IMR-90 (cell line): ENCODE measurements around the gene NHSL2. TPM values are rescaled to one million over a fixed set of nuclear protein-coding genes. Genes with fewer than 3 reads are reported as not detected.

Experiments
- ATAC-seq: fragments of 200-7000 bp; cut with Tn5 transposase; 2 replicates; pipeline ENCODE4 v1.9.1; 2020; ENCODE audit warnings: low read depth, mild to moderate bottlenecking, moderate library complexity
- BruUV-seq: library from RNA; stranded (reverse); fragments of 400-500 nt; replicated peaks from 2 replicates; lab custom pipeline; 2021; lab: Mats Ljungman, UMichigan
- CTCF ChIA-PET: fragments of 300-600 bp; formaldehyde crosslinking; extraction: SDS; loops from one replicate; lab custom pipeline; 2021; ENCODE audit warnings: antibody characterized with exemption; lab: Yijun Ruan, JAX
- POLR2A ChIA-PET: fragments of 300-600 bp; sonication (Branson Sonifier 250); formaldehyde crosslinking; loops from one replicate; lab custom pipeline; 2022; ENCODE audit warnings: antibody characterized with exemption; ENCODE audit not compliant: unreplicated experiment; lab: Charles Lee
- DNase-seq: peaks from one replicate; pipeline ENCODE4 v3.0.0; 2013
- H2AFZ ChIP-seq: replicated peaks from 2 replicates; pipeline ENCODE3; 2013; ENCODE audit warnings: low read length, mild to moderate bottlenecking; ENCODE audit not compliant: poor library complexity
- H2AK5ac ChIP-seq: 2 replicates; pipeline ENCODE4 v1.6.1; 2013; ENCODE audit warnings: low read depth, low read length, inconsistent platforms
- H2AK9ac ChIP-seq: replicated peaks from 2 replicates; pipeline ENCODE3; 2013; ENCODE audit warnings: mild to moderate bottlenecking, low read depth, low read length, moderate library complexity; ENCODE audit not compliant: poor library complexity
- H2BK120ac ChIP-seq: 2 replicates; pipeline ENCODE4 v1.6.1; 2013; ENCODE audit warnings: low read depth, low read length, inconsistent platforms
- H2BK15ac ChIP-seq: 3 replicates; pipeline ENCODE4 v1.6.1; 2013; ENCODE audit warnings: low read depth, low read length, inconsistent platforms
- H2BK20ac ChIP-seq: 2 replicates; pipeline ENCODE4 v1.6.1; 2013; ENCODE audit warnings: low read depth, mild to moderate bottlenecking, inconsistent platforms, low read length, moderate library complexity
- H2BK5ac ChIP-seq: 2 replicates; pipeline ENCODE4 v1.6.1; 2013; ENCODE audit warnings: mild to moderate bottlenecking, low read depth, low read length, inconsistent platforms; ENCODE audit not compliant: poor library complexity, severe bottlenecking
- H3K14ac ChIP-seq: replicated peaks from 2 replicates; pipeline ENCODE4 v1.6.1; 2013; ENCODE audit warnings: low read depth, low read length, inconsistent platforms
- H3K18ac ChIP-seq: 2 replicates; pipeline ENCODE4 v1.6.1; 2013; ENCODE audit warnings: low read depth, low read length, control low read depth
- H3K23ac ChIP-seq: 2 replicates; pipeline ENCODE4 v1.6.1; 2013; ENCODE audit warnings: low read depth, low read length, inconsistent platforms
- H3K27ac ChIP-seq: 2 replicates; pipeline ENCODE4 v1.5.1; 2013; ENCODE audit warnings: mild to moderate bottlenecking, control low read depth, low read length; ENCODE audit not compliant: insufficient read depth
- H3K27me3 ChIP-seq: 2 replicates; pipeline ENCODE4 v1.6.1; 2013; ENCODE audit warnings: low read length; ENCODE audit not compliant: control insufficient read depth, insufficient read depth
- H3K36me3 ChIP-seq: 2 replicates; pipeline ENCODE4 v1.6.1; 2013; ENCODE audit warnings: low read length, mixed read lengths; ENCODE audit not compliant: control insufficient read depth, insufficient read depth
- H3K4ac ChIP-seq: 2 replicates; pipeline ENCODE4 v1.6.1; 2013; ENCODE audit warnings: low read depth, low read length, inconsistent platforms
- H3K4me1 ChIP-seq: 2 replicates; pipeline ENCODE4 v1.6.1; 2013; ENCODE audit warnings: low read length, mixed read lengths; ENCODE audit not compliant: control insufficient read depth, insufficient read depth
- H3K4me2 ChIP-seq: 2 replicates; pipeline ENCODE4 v1.6.1; 2013; ENCODE audit warnings: low read depth, mild to moderate bottlenecking, control low read depth, low read length, moderate library complexity
- H3K4me3 ChIP-seq: 2 replicates; pipeline ENCODE4 v1.5.1; 2013; ENCODE audit warnings: low read depth, mild to moderate bottlenecking, control low read depth, low read length, moderate library complexity; ENCODE audit not compliant: insufficient read depth
- H3K56ac ChIP-seq: 2 replicates; pipeline ENCODE4 v1.6.1; 2013; ENCODE audit warnings: low read length, inconsistent platforms; ENCODE audit not compliant: insufficient read depth; ENCODE audit errors: extremely low read depth
- H3K79me1 ChIP-seq, 2 experiments: 2 replicates each; pipeline ENCODE4 v1.6.1; 2013; ENCODE audit warnings: low read length in 2 of 2, inconsistent platforms in 1 of 2, low read depth in 1 of 2
- H3K9ac ChIP-seq: 2 replicates; pipeline ENCODE4 v1.6.1; 2013; ENCODE audit warnings: low read depth, low read length, control low read depth
- H3K9me1 ChIP-seq: 2 replicates; pipeline ENCODE4 v1.6.1; 2013; ENCODE audit warnings: low read length, inconsistent platforms; ENCODE audit not compliant: insufficient read depth
- H3K9me3 ChIP-seq: 2 replicates; pipeline ENCODE4 v1.6.1; 2013; ENCODE audit warnings: low read length; ENCODE audit not compliant: control insufficient read depth, insufficient read depth
- H4K20me1 ChIP-seq: 2 replicates; pipeline ENCODE4 v1.6.1; 2013; ENCODE audit warnings: low read length, inconsistent platforms; ENCODE audit not compliant: insufficient read depth
- H4K5ac ChIP-seq: 2 replicates; pipeline ENCODE4 v1.6.1; 2013; ENCODE audit warnings: mild to moderate bottlenecking, low read depth, low read length, control low read depth
- H4K8ac ChIP-seq, 2 experiments: 2 replicates each; pipeline ENCODE4 v1.6.1; 2013; ENCODE audit warnings: low read depth in 2 of 2, low read length in 2 of 2, control low read depth in 1 of 2, inconsistent platforms in 1 of 2
- H4K91ac ChIP-seq: 2 replicates; pipeline ENCODE4 v1.6.1; 2013; ENCODE audit warnings: low read depth, low read length, inconsistent platforms; ENCODE audit not compliant: insufficient read depth
- CEBPB ChIP-seq: IDR thresholded peaks from 2 replicates; pipeline ENCODE4 v1.6.1; 2012; ENCODE audit warnings: low read depth, low read length, improper control_type of control experiment
- ELK1 ChIP-seq: fragments of 150-350 bp; IDR thresholded peaks from 2 replicates; pipeline ENCODE4 v1.6.1; 2016; ENCODE audit warnings: low read depth, mild to moderate bottlenecking, low read length, moderate library complexity, borderline replicate concordance
- MAFK ChIP-seq: IDR thresholded peaks from 2 replicates; pipeline ENCODE4 v1.6.1; 2012; ENCODE audit warnings: low read depth, low read length, improper control_type of control experiment
- NFE2L2 ChIP-seq: fragments of 150-350 bp; IDR thresholded peaks from 2 replicates; pipeline ENCODE4 v1.6.1; 2016; ENCODE audit warnings: low read depth, mild to moderate bottlenecking, low read length
- POLR2A ChIP-seq: IDR thresholded peaks from 2 replicates; pipeline ENCODE4 v1.6.1; 2012; ENCODE audit warnings: mild to moderate bottlenecking, low read depth, low read length
- RAD21 ChIP-seq: IDR thresholded peaks from 2 replicates; pipeline ENCODE4 v1.6.1; 2012; ENCODE audit warnings: low read length, improper control_type of control experiment
- RCOR1 ChIP-seq: IDR thresholded peaks from 2 replicates; pipeline ENCODE4 v1.6.1; 2012; ENCODE audit warnings: mild to moderate bottlenecking, low read length, improper control_type of control experiment; ENCODE audit not compliant: insufficient replicate concordance
- RFX5 ChIP-seq: IDR thresholded peaks from 2 replicates; pipeline ENCODE4 v1.8.0; 2012; ENCODE audit warnings: low read depth, mild to moderate bottlenecking, low read length, moderate library complexity
- SMC3 ChIP-seq: fragments of 150-350 bp; IDR thresholded peaks from 2 replicates; pipeline ENCODE4 v1.6.1; 2016; ENCODE audit warnings: low read depth, mild to moderate bottlenecking, antibody characterized with exemption, low read length, moderate library complexity
- USF2 ChIP-seq: fragments of 150-350 bp; IDR thresholded peaks from 2 replicates; pipeline ENCODE4 v1.6.1; 2017; ENCODE audit warnings: mild to moderate bottlenecking, antibody characterized with exemption, low read length, low read depth
- WGBS, 2 experiments: methylation state at CpG; one replicate each; pipeline versions ENCODE4 v1.1.5 to v1.1.7; 2013; ENCODE audit warnings: missing lambda C conversion rate in 2 of 2; ENCODE audit not compliant: insufficient read length in 1 of 2; ENCODE audit errors: extremely low coverage in 2 of 2; 5-methylcytosine and 5-hydroxymethylcytosine counted together
- dilution Hi-C: fragments of 300-500 bp; cut with HindIII; formaldehyde crosslinking; loops from one replicate; pipeline ENCODE4 v1.14.3; 2018; ENCODE audit warnings: low sequenced_read_pairs; ENCODE audit not compliant: unreplicated experiment
- in situ Hi-C: fragments of 300-500 bp; cut with MboI; formaldehyde crosslinking; loops from 3 replicates; pipeline ENCODE4 v1.14.3; 2019; ENCODE audit warnings: low sequenced_read_pairs, inconsistent platforms, mixed read lengths
- intact Hi-C: fragments of 100-400 bp; cut with micrococcal nuclease; formaldehyde crosslinking; loops from 2 replicates; pipeline ENCODE4 v1.10.0; 2022
- polyA plus RNA-seq, 3 experiments: library from polyadenylated mRNA; depleted of rRNA; stranded (reverse); fragments of >200 nt; gene quantifications; 2 replicates each; pipeline ENCODE4 v1.2.3, GENCODE V29; 2012; ENCODE audit warnings: low replicate concordance in 1 of 3
- total RNA-seq: library from RNA; depleted of rRNA; stranded (reverse); fragments of >200 nt; gene quantifications from 2 replicates; pipeline ENCODE4 v1.2.3, GENCODE V29; 2012

NHSL2 gene
- total and polyA plus RNA-seq, 2 of the 4 experiments (the other 2 are of a cell fraction), result 0.72 to 0.75 TPM

GRCh38 chrX:72057331-72057730 is 146.7 kb downstream of the NHSL2 start:
- DNase-seq, result no peak
- Histone ChIP-seq H4K5ac (no peak overlapping the region), H3K27me3 (peaks cover 66% of the 10 kb centered on the region), H2AK5ac (no peak overlapping the region), H2AK9ac (no peak overlapping the region), H2AFZ (no peak overlapping the region), H2BK20ac (no peak overlapping the region), H3K27ac (no peak overlapping the region), H4K8ac (no peak overlapping the region), H3K4me3 (no peak overlapping the region), H3K4me2 (no peak overlapping the region), H2BK120ac (no peak overlapping the region), H3K14ac (no peak overlapping the region), H3K79me1 (no peaks in the 10 kb centered on the region), H3K4ac (no peak overlapping the region), H3K9me1 (no peaks in the 10 kb centered on the region; the same call in 1 of the 2 replicates), H4K20me1 (peaks cover 3% of the 10 kb centered on the region; the same call in 1 of the 2 replicates), H3K56ac (no peak overlapping the region), H3K18ac (no peak overlapping the region), H3K36me3 (no peaks in the 10 kb centered on the region), H3K9ac (no peak overlapping the region), H4K91ac (no peak overlapping the region), H2BK15ac (no peak overlapping the region), H3K4me1 (no peaks in the 10 kb centered on the region), H3K9me3 (0 out of 2 replicates have a peak, but pooled peaks cover 1% of the 10 kb centered on the region), H2BK5ac (no peak overlapping the region), H3K23ac (no peak overlapping the region)
- 50% methylated on average over 1 of the region's 4 CpGs; no CpG with 5 or more reads in 1 of the 2 experiments for WGBS, 2 experiments
- ChIA-PET CTCF (no interaction called here), POLR2A (no interaction called here)
- in situ Hi-C loops, result no loop called here
- BruUV-seq, result no TSS peak
- TF ChIP-seq CEBPB (no peak), POLR2A (no peak), ELK1 (no peak), USF2 (no peak), NFE2L2 (no peak), RCOR1 (no peak), RFX5 (no peak), MAFK (no peak), RAD21 (no peak), SMC3 (no peak)
- intact Hi-C loops, result no loop called here
- dilution Hi-C loops, result no loop called here
- ATAC-seq, result no peak
